Smooth muscle cell (in vitro differentiated cells): ENCODE results near the gene CD109. TPM values are rescaled to one million over a fixed set of nuclear protein-coding genes. Genes with fewer than 3 reads are reported as not detected.

Source experiments
- DNase-seq: peaks from one replicate; lab custom pipeline; 2025; ENCODE audit not compliant: unreplicated experiment; lab: John Stamatoyannopoulos, UW
- H2AFZ ChIP-seq: fragments of 200-600 bp; sonication (generic); 2 replicates; pipeline ENCODE4 v1.6.0; 2016; ENCODE audit warnings: antibody characterized with exemption, low read depth, mild to moderate bottlenecking
- H3F3A ChIP-seq: fragments of 200-600 bp; sonication (generic); 2 replicates; pipeline ENCODE4 v1.6.0; 2017; ENCODE audit warnings: antibody characterized with exemption, low read depth
- H3K27ac ChIP-seq: fragments of 200-600 bp; sonication (generic); 2 replicates; pipeline ENCODE4 v1.5.1; 2016; ENCODE audit warnings: low read depth, mild to moderate bottlenecking
- H3K27me3 ChIP-seq: fragments of 200-600 bp; sonication (generic); 2 replicates; pipeline ENCODE4 v1.6.1; 2016; ENCODE audit warnings: low read depth, mild to moderate bottlenecking
- H3K36me3 ChIP-seq: fragments of 200-600 bp; sonication (generic); 2 replicates; pipeline ENCODE4 v1.5.1; 2016; ENCODE audit warnings: low read depth
- H3K4me1 ChIP-seq: fragments of 200-600 bp; sonication (generic); 2 replicates; pipeline ENCODE4 v1.5.1; 2016; ENCODE audit warnings: low read depth
- H3K4me2 ChIP-seq: fragments of 200-600 bp; sonication (generic); 2 replicates; pipeline ENCODE4 v1.6.0; 2016; ENCODE audit warnings: mild to moderate bottlenecking
- H3K4me3 ChIP-seq: fragments of 200-600 bp; sonication (generic); 2 replicates; pipeline ENCODE4 v1.5.1; 2016; ENCODE audit warnings: mild to moderate bottlenecking
- H3K79me2 ChIP-seq: fragments of 200-600 bp; sonication (generic); 2 replicates; pipeline ENCODE4 v1.6.0; 2016; ENCODE audit warnings: low read depth, mild to moderate bottlenecking
- H3K9ac ChIP-seq: fragments of 200-600 bp; sonication (generic); 2 replicates; pipeline ENCODE4 v1.6.0; 2016; ENCODE audit warnings: low read depth
- H3K9me3 ChIP-seq: fragments of 200-600 bp; sonication (generic); replicated peaks from 2 replicates; pipeline ENCODE4 v1.5.1; 2016; ENCODE audit warnings: low read depth
- H4K20me1 ChIP-seq: fragments of 200-600 bp; sonication (generic); 2 replicates; pipeline ENCODE4 v1.6.0; 2016; ENCODE audit warnings: low read depth
- CTCF ChIP-seq: fragments of 200-600 bp; sonication (generic); IDR thresholded peaks from 2 replicates; pipeline ENCODE4 v1.5.1; 2017; ENCODE audit warnings: borderline replicate concordance, mild to moderate bottlenecking, antibody characterized with exemption; ENCODE audit not compliant: insufficient read depth, poor library complexity, severe bottlenecking
- WGBS: methylation state at CpG from one replicate; pipeline ENCODE4 v1.1.7; 2016; ENCODE audit warnings: low lambda C conversion rate; 5-methylcytosine and 5-hydroxymethylcytosine counted together
- polyA plus RNA-seq: library from polyadenylated mRNA; unstranded; fragments of >200 nt; fragmentation: Nextera tagmentation; extraction: Ambion mirVana; gene quantifications from 2 replicates; pipeline ENCODE4 v1.2.1, GENCODE V29; 2016
- total RNA-seq: library from RNA; depleted of rRNA; stranded (reverse); fragments of >200 nt; gene quantifications from 2 replicates; pipeline ENCODE4 v1.2.3, GENCODE V29; 2014

Gene CD109
- 28.0 and 31.1 TPM in 2 replicates for total RNA-seq
- 4.6 and 7.7 TPM in 2 replicates for polyA plus RNA-seq

- H4K20me1 ChIP-seq: no peaks in the 10 kb centered on the region
- peak within 1 kb of the TSS; percentile 97 for H3K27ac ChIP-seq
- peak; percentile 64 for DNase-seq
- H3K36me3 ChIP-seq: no peaks in the 10 kb centered on the region
- H3K4me3 ChIP-seq: peak within 1 kb of the TSS; percentile 62
- 4% methylated on average over 61 of the region's 61 CpGs for WGBS
- no peak for TF ChIP-seq CTCF
- peaks cover 12% of the 10 kb centered on the region for H3F3A ChIP-seq
- H3K9me3 ChIP-seq: no peaks in the 10 kb centered on the region
- peak within 1 kb of the TSS; percentile 96 for H3K9ac ChIP-seq
- peak within 1 kb of the TSS; percentile 92 for H3K4me2 ChIP-seq
- no peaks in the 10 kb centered on the region for H3K27me3 ChIP-seq
- H2AFZ ChIP-seq: peak within 1 kb of the TSS; percentile 87
- H3K79me2 ChIP-seq: no peaks in the 10 kb centered on the region
- H3K4me1 ChIP-seq: no peaks in the 10 kb centered on the region
These were observed at the start of gene CD109 for GRCh38 chr6:73695619-73696421. TSS of gene CD109 (plus strand) at chr6:73696203. CDS start at chr6:73696216, 13 bp downstream.

GRCh38 chr6:73648166-73648565, 47.8 kb upstream of the CD109 start:
- H3K4me3 ChIP-seq: no peak overlapping the region
- H3K27me3 ChIP-seq: no peaks in the 10 kb centered on the region
- H3K9ac ChIP-seq: no peak overlapping the region
- peaks cover 9% of the 10 kb centered on the region for H4K20me1 ChIP-seq
- no peak overlapping the region for H2AFZ ChIP-seq
- peaks cover 10% of the 10 kb centered on the region for H3K4me1 ChIP-seq
- no peaks in the 10 kb centered on the region for H3K36me3 ChIP-seq
- no peaks in the 10 kb centered on the region for H3F3A ChIP-seq
- H3K9me3 ChIP-seq: no peaks in the 10 kb centered on the region
- DNase-seq: no peak
- no peak for TF ChIP-seq CTCF
- H3K27ac ChIP-seq: no peak overlapping the region
- no peak overlapping the region for H3K4me2 ChIP-seq
- peaks cover 20% of the 10 kb centered on the region for H3K79me2 ChIP-seq

DNA sequence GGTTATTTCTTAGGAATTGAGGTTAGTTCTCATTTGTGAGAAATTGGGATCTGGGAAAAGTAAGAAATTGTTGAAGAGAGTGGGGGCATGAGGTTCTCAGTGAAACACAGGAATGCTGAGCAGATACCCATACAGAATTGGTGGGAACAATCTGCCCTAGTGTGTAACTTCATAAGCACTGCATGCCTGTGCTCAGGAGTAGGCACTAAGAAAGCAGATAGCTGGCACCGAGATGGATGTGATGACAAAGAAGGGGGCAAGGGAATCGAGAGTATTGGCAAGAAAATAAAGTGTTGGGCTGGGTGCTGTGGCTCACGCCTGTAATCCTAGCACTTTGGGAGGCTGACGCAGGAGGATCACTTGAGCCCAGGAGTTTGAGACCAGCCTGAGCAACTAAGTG, 46.2 kb upstream of the CD109 start:
- Histone ChIP-seq H3K36me3 (no peaks in the 10 kb centered on the region), H3K4me1 (peaks cover 14% of the 10 kb centered on the region), H3K9ac (no peak overlapping the region), H3F3A (no peaks in the 10 kb centered on the region), H3K4me3 (no peak overlapping the region), H3K27me3 (no peaks in the 10 kb centered on the region), H3K4me2 (no peak overlapping the region), H4K20me1 (peaks cover 9% of the 10 kb centered on the region), H2AFZ (no peak overlapping the region), H3K27ac (no peak overlapping the region), H3K9me3 (no peaks in the 10 kb centered on the region), H3K79me2 (peaks cover 20% of the 10 kb centered on the region)
- DNase-seq: no peak
- no peak for TF ChIP-seq CTCF
- 75% methylated on average over 4 of the region's 4 CpGs for WGBS
